Measurements from ENCODE around the gene PGC.

The PGC gene

DNA sequence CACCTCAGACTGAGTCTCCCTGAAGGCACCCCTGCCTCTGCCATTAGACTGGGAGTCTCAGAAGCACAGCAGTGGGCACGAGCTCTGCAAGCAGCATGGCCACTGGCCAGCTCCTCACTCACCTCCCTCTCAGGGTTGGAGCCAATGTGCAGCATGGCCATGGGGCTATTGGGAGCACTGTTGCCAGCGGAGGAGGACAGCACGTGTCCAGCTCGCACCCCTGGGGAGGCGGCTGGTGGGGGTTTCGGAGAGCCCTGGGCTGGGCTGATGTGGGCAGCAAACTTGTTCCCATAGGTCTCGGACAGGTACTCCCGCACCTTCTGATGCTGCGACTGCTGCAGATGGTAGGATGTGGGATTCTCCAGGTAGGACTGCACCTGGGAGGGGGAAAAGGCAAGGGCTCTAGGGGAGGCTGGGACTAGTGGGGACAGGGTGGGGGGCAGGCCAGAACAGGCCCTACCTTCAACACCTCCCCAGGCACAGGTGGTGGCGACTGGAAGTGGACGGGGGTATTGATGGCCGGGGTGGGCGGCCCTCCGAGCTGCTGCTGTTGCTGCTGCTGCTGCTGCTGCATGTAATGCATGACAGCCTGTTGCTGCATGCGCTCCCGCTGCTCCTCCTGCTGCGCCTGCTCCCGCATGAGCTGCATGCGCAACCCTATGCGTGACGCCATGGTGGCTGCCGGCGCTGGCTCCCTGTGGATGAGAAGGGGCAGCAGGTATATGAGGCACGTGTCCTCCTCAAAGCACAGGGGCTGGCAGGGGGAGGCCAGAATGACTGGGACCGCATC, 56.5 kb downstream of the PGC start:
- Histone ChIP-seq H3K36me3 (replicated peaks; ENCODE audit: insufficient read depth, low read length) (no peaks in the 10 kb centered on the region), H3K4me3 (ENCODE audit: low read length) (no peak overlapping the region), H3K9ac (ENCODE audit: low read length) (no peak overlapping the region), H4K20me1 (ENCODE audit: insufficient read depth, low read length) (no peaks in the 10 kb centered on the region), H3K9me2 (replicated peaks; ENCODE audit: insufficient read depth, low read length) (no peaks in the 10 kb centered on the region), H3K9me3 (replicated peaks; ENCODE audit: insufficient read depth, low read length) (no peaks in the 10 kb centered on the region), H3K27ac (ENCODE audit: low read length) (no peak overlapping the region), H3K27me3 (replicated peaks; ENCODE audit: insufficient read depth, low read length) (no peaks in the 10 kb centered on the region), H3K4me2 (ENCODE audit: low read depth, low read length) (no peak overlapping the region), H3K4me1 (ENCODE audit: low read length) (no peaks in the 10 kb centered on the region), H2AFZ (ENCODE audit: low read length) (no peak overlapping the region), H3K79me2 (ENCODE audit: low read length) (no peaks in the 10 kb centered on the region), H3F3A (ENCODE audit: insufficient read depth, low read length) (no peaks in the 10 kb centered on the region)
- DNase-seq: no peak
- TF ChIP-seq, protein P1, sequence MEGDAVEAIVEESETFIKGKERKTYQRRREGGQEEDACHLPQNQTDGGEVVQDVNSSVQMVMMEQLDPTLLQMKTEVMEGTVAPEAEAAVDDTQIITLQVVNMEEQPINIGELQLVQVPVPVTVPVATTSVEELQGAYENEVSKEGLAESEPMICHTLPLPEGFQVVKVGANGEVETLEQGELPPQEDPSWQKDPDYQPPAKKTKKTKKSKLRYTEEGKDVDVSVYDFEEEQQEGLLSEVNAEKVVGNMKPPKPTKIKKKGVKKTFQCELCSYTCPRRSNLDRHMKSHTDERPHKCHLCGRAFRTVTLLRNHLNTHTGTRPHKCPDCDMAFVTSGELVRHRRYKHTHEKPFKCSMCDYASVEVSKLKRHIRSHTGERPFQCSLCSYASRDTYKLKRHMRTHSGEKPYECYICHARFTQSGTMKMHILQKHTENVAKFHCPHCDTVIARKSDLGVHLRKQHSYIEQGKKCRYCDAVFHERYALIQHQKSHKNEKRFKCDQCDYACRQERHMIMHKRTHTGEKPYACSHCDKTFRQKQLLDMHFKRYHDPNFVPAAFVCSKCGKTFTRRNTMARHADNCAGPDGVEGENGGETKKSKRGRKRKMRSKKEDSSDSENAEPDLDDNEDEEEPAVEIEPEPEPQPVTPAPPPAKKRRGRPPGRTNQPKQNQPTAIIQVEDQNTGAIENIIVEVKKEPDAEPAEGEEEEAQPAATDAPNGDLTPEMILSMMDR (IDR thresholded peaks at IDR 0.05; ENCODE audit: low read length): no peak

DNA sequence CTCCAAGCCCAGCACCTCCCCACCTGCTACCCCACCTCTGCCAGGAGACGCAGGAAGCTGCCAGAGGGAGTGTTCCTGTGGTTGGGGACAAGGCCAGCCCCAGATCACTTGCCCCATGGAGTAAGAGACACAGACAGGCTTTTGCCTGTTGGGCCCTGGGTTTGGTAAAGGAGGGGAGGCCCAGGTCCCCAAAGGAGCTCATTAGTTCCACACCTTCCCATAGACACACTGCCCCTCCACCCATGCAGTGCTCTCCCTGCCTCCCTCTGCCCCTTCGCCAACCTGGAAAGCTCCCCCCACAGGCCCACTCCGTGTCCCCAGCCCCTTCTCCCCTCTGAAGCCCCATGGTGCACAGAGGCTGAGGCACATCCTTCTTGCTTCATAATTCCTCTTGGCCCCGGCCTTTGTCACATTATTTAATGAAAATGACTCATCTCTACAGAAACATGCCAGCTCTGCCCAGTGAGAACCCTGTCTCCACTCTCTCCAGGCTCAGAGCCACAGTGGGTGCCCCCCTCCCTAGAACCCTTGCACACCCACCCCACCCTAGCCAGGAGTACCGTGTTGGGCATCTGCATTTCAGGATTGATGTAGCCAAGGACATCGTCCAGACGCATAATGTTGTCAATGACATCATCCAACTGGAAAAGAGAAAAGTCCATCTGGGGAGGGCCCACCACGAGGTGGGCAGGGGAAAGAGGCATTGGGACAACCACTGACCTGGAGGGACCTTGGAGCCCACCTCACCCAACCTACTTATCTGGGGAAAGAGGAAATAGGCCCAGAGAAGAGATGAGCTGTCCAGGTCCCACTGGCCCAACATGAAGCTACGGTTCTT, 57.8 kb downstream of the PGC start:
- no peaks in the 10 kb centered on the region for H4K20me1 ChIP-seq (ENCODE audit: insufficient read depth, low read length)
- DNase-seq: no peak
- no peaks in the 10 kb centered on the region for H3K9me3 ChIP-seq (replicated peaks; ENCODE audit: insufficient read depth, low read length)
- no peak overlapping the region for H3K9ac ChIP-seq (ENCODE audit: low read length)
- TF ChIP-seq EZH2phosphoT487 (IDR thresholded peaks at IDR 0.05; ENCODE audit: low read length) (no peak), EZH2 (optimal IDR thresholded peaks at IDR 0.05; ENCODE audit: low read depth, low read length) (no peak)
- TF ChIP-seq, protein P1 (IDR thresholded peaks at IDR 0.05; ENCODE audit: low read length): no peak
- H3K4me2 ChIP-seq (ENCODE audit: low read depth, low read length): no peak overlapping the region
- no peaks in the 10 kb centered on the region for H3K36me3 ChIP-seq (replicated peaks; ENCODE audit: insufficient read depth, low read length)
- H2AFZ ChIP-seq (ENCODE audit: low read length): no peak overlapping the region
- H3K27me3 ChIP-seq (replicated peaks; ENCODE audit: insufficient read depth, low read length): no peaks in the 10 kb centered on the region
- H3K27ac ChIP-seq (ENCODE audit: low read length): no peak overlapping the region
- no peaks in the 10 kb centered on the region for H3K4me1 ChIP-seq (ENCODE audit: low read length)
- H3K9me2 ChIP-seq (replicated peaks; ENCODE audit: insufficient read depth, low read length): no peaks in the 10 kb centered on the region
- no peaks in the 10 kb centered on the region for H3F3A ChIP-seq (ENCODE audit: insufficient read depth, low read length)
- H3K4me3 ChIP-seq (ENCODE audit: low read length): no peak overlapping the region
- H3K79me2 ChIP-seq (ENCODE audit: low read length): no peaks in the 10 kb centered on the region

DNA sequence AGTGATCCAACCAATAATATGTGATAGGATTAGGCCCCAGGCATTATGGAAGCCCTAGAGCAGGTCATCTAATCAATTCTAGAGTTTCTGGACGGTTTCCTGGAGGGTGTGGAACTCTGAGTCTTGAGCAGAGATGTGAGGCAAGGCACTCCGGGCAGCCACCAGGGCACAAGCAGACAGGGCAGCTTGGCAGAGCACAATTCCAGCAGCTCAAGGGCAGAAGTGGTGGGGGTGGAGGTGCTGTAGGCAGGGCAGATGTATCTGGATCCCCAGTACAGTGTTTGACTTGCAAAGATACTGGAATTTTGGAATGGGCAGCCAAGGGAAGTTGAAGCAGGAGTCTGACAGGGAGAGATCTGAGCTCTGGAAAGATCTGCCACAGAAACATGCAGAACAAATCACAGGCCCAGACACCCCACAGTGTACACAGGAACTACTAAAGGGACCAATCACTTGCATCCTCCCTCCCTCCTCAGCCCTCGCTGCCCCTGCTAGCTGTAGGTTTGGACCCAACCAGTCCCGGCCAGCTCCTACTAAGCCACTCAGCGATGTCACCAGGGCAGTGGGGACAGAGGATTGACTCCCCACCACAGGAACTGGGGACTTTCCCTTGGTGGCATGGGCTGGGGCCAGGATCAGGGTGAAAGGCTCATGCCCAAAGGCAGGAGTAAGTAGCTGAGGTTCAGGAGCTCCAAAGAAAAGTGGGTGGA, 58.8 kb downstream of the PGC start:
- H3K79me2 ChIP-seq (ENCODE audit: low read length): no peaks in the 10 kb centered on the region
- H3K27me3 ChIP-seq (replicated peaks; ENCODE audit: insufficient read depth, low read length): no peaks in the 10 kb centered on the region
- H3K9me3 ChIP-seq (replicated peaks; ENCODE audit: insufficient read depth, low read length): no peaks in the 10 kb centered on the region
- H3K9ac ChIP-seq (ENCODE audit: low read length): no peak overlapping the region
- H4K20me1 ChIP-seq (ENCODE audit: insufficient read depth, low read length): no peaks in the 10 kb centered on the region
- H3K4me2 ChIP-seq (ENCODE audit: low read depth, low read length): no peak overlapping the region
- no peak overlapping the region for H2AFZ ChIP-seq (ENCODE audit: low read length)
- 0 out of 2 replicates have a peak, but pooled peaks cover under 1% of the 10 kb centered on the region for H3K4me1 ChIP-seq (ENCODE audit: low read length)
- no peaks in the 10 kb centered on the region for H3F3A ChIP-seq (ENCODE audit: insufficient read depth, low read length)
- DNase-seq: no peak
- no peaks in the 10 kb centered on the region for H3K36me3 ChIP-seq (replicated peaks; ENCODE audit: insufficient read depth, low read length)
- H3K4me3 ChIP-seq (ENCODE audit: low read length): no peak overlapping the region
- no peak overlapping the region for H3K27ac ChIP-seq (ENCODE audit: low read length)
- H3K9me2 ChIP-seq (replicated peaks; ENCODE audit: insufficient read depth, low read length): no peaks in the 10 kb centered on the region
- no peak for TF ChIP-seq EZH2phosphoT487 (IDR thresholded peaks at IDR 0.05; ENCODE audit: low read length)
- no peak for TF ChIP-seq EZH2 (optimal IDR thresholded peaks at IDR 0.05; ENCODE audit: low read depth, low read length)
- TF ChIP-seq, protein P1 (IDR thresholded peaks at IDR 0.05; ENCODE audit: low read length): no peak

All from MM.1S (cell line).